ENCODE measurements around the gene NRAP. TPM values are rescaled to one million over a fixed set of nuclear protein-coding genes. Genes with fewer than 3 reads are reported as not detected.

NRAP gene
- polyA plus RNA-seq, 1 donor (not counting 4 experiments of a cell fraction or from before 2014, with no cell fraction given) = not detected

- Histone ChIP-seq H3K79me2 (ENCODE audit: control insufficient read depth, insufficient read depth, low read length) (no peaks in the 10 kb centered on the region), H3K27ac (ENCODE audit: control insufficient read depth, insufficient read depth, low read length) (no peak overlapping the region), H3K9me1 (ENCODE audit: control insufficient read depth, extremely low read depth, insufficient read depth, low read length) (no peaks in the 10 kb centered on the region), H3K36me3 (ENCODE audit: control insufficient read depth in 2 of 2, extremely low read depth in 1 of 2, insufficient read depth in 2 of 2, low read length in 2 of 2) (no peaks in the 10 kb centered on the region), H3K9ac (ENCODE audit: control insufficient read depth, extremely low read depth, insufficient read depth, low read length) (no peak overlapping the region), H3K9me3 (ENCODE audit: control insufficient read depth, low read depth, low read length) (no peaks in the 10 kb centered on the region), H3K4me2 (ENCODE audit: control insufficient read depth, extremely low read depth, insufficient read depth, low read depth, low read length) (no peak overlapping the region), H3K4me3 (ENCODE audit: control insufficient read depth in 2 of 3, extremely low read depth in 1 of 3, insufficient read depth in 2 of 3, low read depth in 1 of 3, low read length in 3 of 3) (no peak overlapping the region), H3K27me3 (ENCODE audit: control insufficient read depth, extremely low read depth, insufficient read depth, low read length) (no peaks in the 10 kb centered on the region), H3K4me1 (ENCODE audit: control insufficient read depth, extremely low read depth, insufficient read depth, low read length) (no peaks in the 10 kb centered on the region), H2AFZ (ENCODE audit: control insufficient read depth, low read length) (no peak overlapping the region), H4K20me1 (ENCODE audit: control insufficient read depth, extremely low read depth, insufficient read depth, low read length) (no peaks in the 10 kb centered on the region)
- DNase-seq (ENCODE audit: low read depth, low spot score) = no peak
- TF ChIP-seq EZH2 (IDR thresholded peaks at IDR 0.05; ENCODE audit: low read length) (no peak), CTCF (optimal IDR thresholded peaks at IDR 0.05 in 1 of 3, IDR thresholded peaks at IDR 0.05 in 1 of 3, conservative IDR thresholded peaks at IDR 0.05 in 1 of 3; ENCODE audit: extremely low read depth in 1 of 3, insufficient read depth in 2 of 3, low read length in 3 of 3) (no peak)
- dilution Hi-C loops (cut with MboI; ENCODE audit: extremely low pct_ligation_motif_present, low sequenced_read_pairs) = no loop called here
- no peak for FAIRE-seq
These were observed 60.6 kb downstream of the NRAP start for GRCh38 chr10:113603057-113603777.

GRCh38 chr10:113600569-113600968, 63.3 kb downstream of the NRAP start:
- dilution Hi-C loops (cut with MboI; ENCODE audit: extremely low pct_ligation_motif_present, low sequenced_read_pairs) = no loop called here
- no peak overlapping the region for H3K27ac ChIP-seq (ENCODE audit: control insufficient read depth, insufficient read depth, low read length)
- no peak overlapping the region for H3K4me3 ChIP-seq (ENCODE audit: control insufficient read depth in 2 of 3, extremely low read depth in 1 of 3, insufficient read depth in 2 of 3, low read depth in 1 of 3, low read length in 3 of 3)
- TF ChIP-seq EZH2 (IDR thresholded peaks at IDR 0.05; ENCODE audit: low read length) = no peak
- no peak for TF ChIP-seq CTCF (optimal IDR thresholded peaks at IDR 0.05 in 1 of 3, IDR thresholded peaks at IDR 0.05 in 1 of 3, conservative IDR thresholded peaks at IDR 0.05 in 1 of 3; ENCODE audit: extremely low read depth in 1 of 3, insufficient read depth in 2 of 3, low read length in 3 of 3)
- no peak overlapping the region for H2AFZ ChIP-seq (ENCODE audit: control insufficient read depth, low read length)
- H3K36me3 ChIP-seq (ENCODE audit: control insufficient read depth in 2 of 2, extremely low read depth in 1 of 2, insufficient read depth in 2 of 2, low read length in 2 of 2) = no peaks in the 10 kb centered on the region
- H3K9me1 ChIP-seq (ENCODE audit: control insufficient read depth, extremely low read depth, insufficient read depth, low read length) = no peaks in the 10 kb centered on the region
- no peaks in the 10 kb centered on the region for H3K4me1 ChIP-seq (ENCODE audit: control insufficient read depth, extremely low read depth, insufficient read depth, low read length)
- H3K27me3 ChIP-seq (ENCODE audit: control insufficient read depth, extremely low read depth, insufficient read depth, low read length) = no peaks in the 10 kb centered on the region
- FAIRE-seq (no peak), DNase-seq (ENCODE audit: low read depth, low spot score) (no peak)
- no peak overlapping the region for H3K9ac ChIP-seq (ENCODE audit: control insufficient read depth, extremely low read depth, insufficient read depth, low read length)
- no peaks in the 10 kb centered on the region for H3K79me2 ChIP-seq (ENCODE audit: control insufficient read depth, insufficient read depth, low read length)
- H3K4me2 ChIP-seq (ENCODE audit: control insufficient read depth, extremely low read depth, insufficient read depth, low read depth, low read length) = no peak overlapping the region
- no peaks in the 10 kb centered on the region for H4K20me1 ChIP-seq (ENCODE audit: control insufficient read depth, extremely low read depth, insufficient read depth, low read length)
- H3K9me3 ChIP-seq (ENCODE audit: control insufficient read depth, low read depth, low read length) = no peaks in the 10 kb centered on the region
